ENCODE measurements around the gene IFNG-AS1.

DNA sequence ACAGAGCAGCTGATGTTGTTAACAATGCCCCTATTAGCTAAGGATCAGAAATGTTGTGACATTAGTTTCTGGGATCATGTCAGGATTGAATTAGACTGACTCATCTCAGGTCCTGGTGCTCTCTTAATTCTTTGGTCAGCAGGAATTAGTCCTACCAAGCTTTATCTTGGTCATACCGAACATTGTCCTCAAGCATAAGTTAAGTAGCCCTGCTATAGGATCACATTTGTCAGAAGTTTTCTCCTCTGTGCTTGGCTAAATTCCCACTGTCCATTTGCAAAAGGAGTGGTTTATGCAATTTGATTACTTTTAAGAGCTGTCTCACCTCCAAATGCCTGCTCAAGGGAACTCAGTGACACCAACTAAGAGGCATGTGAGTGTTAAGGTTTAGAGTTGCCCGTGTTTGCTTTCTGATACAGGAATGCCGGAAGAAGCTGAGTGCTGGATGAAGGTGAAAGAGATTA lies 48.4 kb upstream of the IFNG-AS1 start:
- TF ChIP-seq, protein P1, sequence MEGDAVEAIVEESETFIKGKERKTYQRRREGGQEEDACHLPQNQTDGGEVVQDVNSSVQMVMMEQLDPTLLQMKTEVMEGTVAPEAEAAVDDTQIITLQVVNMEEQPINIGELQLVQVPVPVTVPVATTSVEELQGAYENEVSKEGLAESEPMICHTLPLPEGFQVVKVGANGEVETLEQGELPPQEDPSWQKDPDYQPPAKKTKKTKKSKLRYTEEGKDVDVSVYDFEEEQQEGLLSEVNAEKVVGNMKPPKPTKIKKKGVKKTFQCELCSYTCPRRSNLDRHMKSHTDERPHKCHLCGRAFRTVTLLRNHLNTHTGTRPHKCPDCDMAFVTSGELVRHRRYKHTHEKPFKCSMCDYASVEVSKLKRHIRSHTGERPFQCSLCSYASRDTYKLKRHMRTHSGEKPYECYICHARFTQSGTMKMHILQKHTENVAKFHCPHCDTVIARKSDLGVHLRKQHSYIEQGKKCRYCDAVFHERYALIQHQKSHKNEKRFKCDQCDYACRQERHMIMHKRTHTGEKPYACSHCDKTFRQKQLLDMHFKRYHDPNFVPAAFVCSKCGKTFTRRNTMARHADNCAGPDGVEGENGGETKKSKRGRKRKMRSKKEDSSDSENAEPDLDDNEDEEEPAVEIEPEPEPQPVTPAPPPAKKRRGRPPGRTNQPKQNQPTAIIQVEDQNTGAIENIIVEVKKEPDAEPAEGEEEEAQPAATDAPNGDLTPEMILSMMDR (IDR thresholded peaks at IDR 0.05; ENCODE audit: poor library complexity): no peak
- TF ChIP-seq EZH2 (IDR thresholded peaks at IDR 0.05; ENCODE audit: borderline replicate concordance) (no peak), EZH2phosphoT487 (IDR thresholded peaks at IDR 0.05; ENCODE audit: low read depth, severe bottlenecking, unreplicated experiment) (no peak)

Measured in hepatocyte (in vitro differentiated cells).